Coronary artery (tissue), 2 donors: ENCODE measurements around the gene HECTD4.
"Not testable (repeated sequence)": the region's sequence is repeated elsewhere in the genome, so short reads cannot be mapped to it uniquely, and the experiment has no call there.

ENCODE experiments used
- DNase-seq: peaks from one replicate; pipeline ENCODE4 v3.0.0-alpha.2; 2017; ENCODE audit warnings: low spot score
- H3K27ac ChIP-seq, 2 donors: fragments of 200-600 bp; sonication (generic); one replicate each; pipeline ENCODE4 v1.5.1; 2016 to 2019
- H3K4me3 ChIP-seq: fragments of 200-600 bp; sonication (generic); 2 replicates; pipeline ENCODE4 v1.5.1; 2016; ENCODE audit warnings: mild to moderate bottlenecking, moderate library complexity
- CTCF ChIP-seq: fragments of 200-600 bp; sonication (generic); IDR thresholded peaks from one replicate; pipeline ENCODE4 v1.5.1; 2019; ENCODE audit warnings: antibody characterized with exemption

Gene HECTD4

DNA sequence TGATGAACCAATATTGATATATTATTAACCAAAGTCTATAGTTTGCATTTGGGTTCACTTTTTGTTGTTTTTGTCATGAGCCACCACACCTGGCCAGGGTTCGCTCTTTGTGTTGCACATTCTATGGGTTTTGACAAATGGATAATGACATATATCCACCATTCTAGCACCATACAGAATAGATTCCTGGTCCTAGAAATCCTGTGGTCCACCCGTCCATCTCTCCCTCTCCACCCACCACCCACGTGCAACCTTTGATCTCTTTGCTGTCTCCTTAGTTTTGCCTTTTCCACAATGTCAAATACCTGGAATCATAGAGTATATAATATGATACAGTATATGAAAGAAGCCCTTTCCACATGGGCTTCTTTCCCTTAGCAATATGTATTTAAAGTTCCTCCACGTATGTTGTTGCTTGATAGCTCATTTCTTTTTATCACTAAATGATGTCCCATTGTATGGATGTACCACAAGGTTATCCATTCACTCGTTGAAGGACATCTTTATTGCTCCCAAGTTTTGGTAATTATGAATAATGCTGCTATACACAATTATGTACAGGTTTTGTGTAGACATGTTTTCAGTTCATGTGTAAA, 19.8 kb upstream of the HECTD4 start:
- DNase-seq = no peak
- TF ChIP-seq CTCF = no peak
- no peak overlapping the region for H3K4me3 ChIP-seq
- no peak overlapping the region for H3K27ac ChIP-seq

GRCh38 chr12:112401054-112401453, 18.8 kb upstream of the HECTD4 start:
- DNase-seq = no peak
- no peak overlapping the region for H3K27ac ChIP-seq
- no peak overlapping the region for H3K4me3 ChIP-seq
- TF ChIP-seq CTCF = no peak

GRCh38 chr12:112393328-112393727, 11.1 kb upstream of the HECTD4 start:
- no peak for DNase-seq

GRCh38 chr12:112389922-112390654, 7.9 kb upstream of the HECTD4 start:
- not testable (repeated sequence) for H3K27ac ChIP-seq, DNase-seq, H3K4me3 ChIP-seq

More at GRCh38 chr12:112393328-112393727, 11.1 kb upstream of the HECTD4 start:
- TF ChIP-seq CTCF = no peak
- Histone ChIP-seq H3K27ac (no peak overlapping the region), H3K4me3 (no peak overlapping the region)

DNA sequence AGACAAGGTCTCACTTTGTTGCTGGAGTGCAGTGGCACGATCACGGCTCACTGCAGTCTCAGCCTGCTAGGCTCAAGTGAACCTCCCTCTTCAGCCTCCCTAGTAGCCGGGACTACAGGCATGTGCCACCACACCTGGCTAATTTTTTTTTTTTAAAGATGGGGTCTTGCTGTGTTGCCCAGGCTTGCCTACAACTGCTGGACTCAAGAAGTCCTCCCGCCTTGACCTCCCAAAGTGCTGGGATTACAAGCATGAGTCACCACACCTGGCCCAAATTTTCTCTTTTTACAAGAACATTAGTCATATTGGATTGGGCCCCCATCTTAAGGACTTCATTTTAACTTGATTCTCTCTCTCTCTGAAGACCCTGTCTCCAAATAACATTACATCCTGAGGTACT, 7.0 kb upstream of the HECTD4 start:
- TF ChIP-seq CTCF = no peak
- H3K27ac ChIP-seq = no peak overlapping the region
- H3K4me3 ChIP-seq = no peak overlapping the region
- no peak for DNase-seq

DNA sequence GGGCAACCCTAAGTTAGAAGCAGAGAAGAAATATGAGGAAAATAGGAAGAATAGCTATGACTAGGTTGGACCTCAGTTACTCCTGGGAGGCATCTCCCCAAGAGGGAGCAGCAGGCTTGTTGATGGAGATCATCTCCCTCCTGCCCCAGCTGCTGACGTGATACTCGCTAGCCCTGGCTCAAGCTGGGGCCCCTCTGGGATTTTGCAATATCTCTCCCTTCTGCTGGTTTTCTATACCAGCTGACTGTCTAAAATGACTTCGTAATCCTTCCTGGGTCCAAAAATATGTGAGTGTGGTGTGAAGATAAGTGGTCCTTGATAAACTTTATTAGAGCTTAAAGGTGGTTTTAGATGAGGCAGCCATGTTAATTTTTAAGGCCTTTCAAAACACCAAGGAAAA, 4.5 kb upstream of the HECTD4 start:
- no peak for DNase-seq
- peak overlapping the region in 1 of 2 donors; percentile 10 for H3K27ac ChIP-seq
- TF ChIP-seq CTCF = no peak
- no peak overlapping the region for H3K4me3 ChIP-seq

DNA sequence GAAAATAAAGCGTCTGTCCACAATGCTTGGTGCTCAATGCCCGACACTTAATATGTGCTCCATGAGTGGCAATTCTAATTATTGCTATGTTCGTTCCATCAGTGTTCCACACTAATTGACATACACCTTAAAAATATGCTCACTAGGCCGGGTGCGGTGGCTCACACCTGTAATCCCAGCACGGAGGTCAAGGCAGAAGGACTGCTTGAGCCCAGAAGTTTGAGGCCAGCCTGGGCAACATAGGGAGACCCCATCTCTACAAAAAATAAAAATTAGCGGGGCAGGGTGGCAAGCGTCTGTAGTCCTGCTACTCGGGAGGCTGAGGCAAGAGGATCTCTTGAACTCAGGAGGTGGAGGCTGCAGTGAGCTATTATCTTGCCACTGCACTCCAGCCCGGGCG, 635 bp upstream of the HECTD4 start:
- Histone ChIP-seq H3K27ac (peak overlapping the region in 1 of 2 donors; percentile 92), H3K4me3 (peak overlapping the region; percentile 97)
- TF ChIP-seq CTCF = no peak
- no peak for DNase-seq
